K562 (cell line): ENCODE measurements around the gene LY6G6F. TPM values are rescaled to one million over a fixed set of nuclear protein-coding genes. Genes with fewer than 3 reads are reported as not detected.

Experiments
- ADNP ChIP-seq: fragments of 200-800 bp; sonication (Bioruptor generic); IDR thresholded peaks from 2 replicates; pipeline ENCODE4 v1.6.1; 2016; ENCODE audit warnings: missing genetic modification characterization, missing compliant biosample characterization
- BRD9 ChIP-seq: fragments of 450-650 bp; IDR thresholded peaks from 2 replicates; pipeline ENCODE4 v1.6.1; 2018; ENCODE audit warnings: low read depth; ENCODE audit not compliant: partially characterized antibody
- DIDO1 ChIP-seq: fragments of 450-650 bp; IDR thresholded peaks from 2 replicates; pipeline ENCODE4 v1.6.1; 2016; ENCODE audit warnings: low read depth, missing biosample characterization, missing genetic modification characterization
- HDAC1 ChIP-seq, 2 experiments: fragments of 450-650 bp; IDR thresholded peaks; 2 replicates each; pipeline ENCODE4 v1.6.1; 2016 to 2017; ENCODE audit warnings: inconsistent platforms in 1 of 2, mild to moderate bottlenecking in 1 of 2, moderate library complexity in 1 of 2
- MYC ChIP-seq, 2 experiments: fragments of 250-450 bp in 1 of 2; sonication (Bioruptor Pico) in 1 of 2; IDR thresholded peaks; 2 replicates each; pipeline versions ENCODE4 v1.5.1 to v1.6.1; 2012 to 2021; ENCODE audit warnings: low read depth in 2 of 2, borderline replicate concordance in 1 of 2, improper control_type of control experiment in 1 of 2, low read length in 1 of 2, mild to moderate bottlenecking in 1 of 2, moderate library complexity in 1 of 2
- OTX1 ChIP-seq: fragments of 450-650 bp; formaldehyde crosslinking; IDR thresholded peaks from 2 replicates; pipeline ENCODE4 v1.4.0; 2022; ENCODE audit warnings: mild to moderate bottlenecking
- POLR3A ChIP-seq: IDR thresholded peaks from 2 replicates; pipeline ENCODE4 v1.6.1; 2011; ENCODE audit warnings: borderline replicate concordance, mild to moderate bottlenecking, moderate library complexity; ENCODE audit not compliant: insufficient read length, insufficient read depth; ENCODE audit errors: extremely low read depth
- SIX5 ChIP-seq, 2 experiments: IDR thresholded peaks; 2 replicates each; pipeline ENCODE4 v1.6.1; 2011; ENCODE audit warnings: low read length in 2 of 2, borderline replicate concordance in 1 of 2, low read depth in 1 of 2, mild to moderate bottlenecking in 1 of 2, moderate library complexity in 1 of 2; ENCODE audit not compliant: insufficient read depth in 1 of 2
- SMARCB1 ChIP-seq: IDR thresholded peaks from 2 replicates; pipeline ENCODE4 v1.6.1; 2011; ENCODE audit warnings: improper control_type of control experiment, low read depth; ENCODE audit not compliant: insufficient read length
- SPI1 ChIP-seq: IDR thresholded peaks from 2 replicates; pipeline ENCODE4 v1.6.1; 2011; ENCODE audit warnings: low read depth, low read length, control low read depth, borderline replicate concordance
- SRSF7 ChIP-seq: fragments of 200-400 bp; formaldehyde crosslinking; optimal IDR thresholded peaks from 2 replicates; pipeline ENCODE3; 2017; ENCODE audit warnings: mild to moderate bottlenecking, low read depth, low read length
- U2AF1 ChIP-seq: fragments of 200-400 bp; formaldehyde crosslinking; optimal IDR thresholded peaks from 2 replicates; pipeline ENCODE3; 2017; ENCODE audit warnings: mild to moderate bottlenecking, low read depth, low read length, moderate library complexity
- WHSC1 ChIP-seq: IDR thresholded peaks from one replicate; pipeline ENCODE4 v1.6.1; 2012; ENCODE audit warnings: low read length, control low read depth, inconsistent platforms
- polyA plus RNA-seq, 8 experiments: library from polyadenylated mRNA; depleted of rRNA in 4 of 8; stranded (reverse) in 5 of 8; unstranded in 3 of 8; fragments of >200 nt; fragmentation: Nextera tagmentation in 2 of 8; fragmentation: Illumina TruSeq in 1 of 8; extraction: Ambion mirVana in 2 of 8; extraction: Trizol in 1 of 8; gene quantifications; 2 replicates each; pipeline versions ENCODE4 v1.2.1 to v1.2.3, GENCODE V29; 2011 to 2014; ENCODE audit warnings: inconsistent platforms in 1 of 8, missing spikeins in 1 of 8
- total RNA-seq, 7 experiments: library from RNA; depleted of rRNA in 6 of 7; stranded (reverse); fragments of >200 nt in 6 of 7; fragmentation: Illumina TruSeq in 2 of 7; extraction: Trizol in 2 of 7; gene quantifications; 2 replicates each; pipeline versions ENCODE4 v1.2.1 to v1.2.3, GENCODE V29; 2011 to 2021; ENCODE audit warnings: low replicate concordance in 1 of 7
- TF ChIP-seq, protein P1 (sequence below): fragments of 250-450 bp; sonication (Bioruptor Pico); IDR thresholded peaks from 2 replicates; pipeline ENCODE4 v1.8.0; 2021; ENCODE audit warnings: moderate library complexity, mild to moderate bottlenecking, inconsistent platforms
- TF ChIP-seq, protein P2 (sequence below): fragments of 250-450 bp; sonication (Bioruptor Pico); IDR thresholded peaks from 2 replicates; pipeline ENCODE4 v1.4.0; 2020; ENCODE audit warnings: mild to moderate bottlenecking
- TF ChIP-seq, protein P3 (sequence below): sonication (generic); formaldehyde crosslinking; IDR thresholded peaks from 2 replicates; pipeline ENCODE4 v1.5.0; 2020; ENCODE audit warnings: missing genetic modification reagents
- TF ChIP-seq, protein P4 (sequence below): fragments of 250-450 bp; sonication (Bioruptor Pico); IDR thresholded peaks from 2 replicates; pipeline ENCODE4 v1.5.0; 2020; ENCODE audit warnings: mild to moderate bottlenecking
- TF ChIP-seq, protein P5 (sequence below): fragments of 450-650 bp; IDR thresholded peaks from 2 replicates; pipeline ENCODE4 v1.6.1; 2016; ENCODE audit warnings: borderline replicate concordance

The LY6G6F gene
- total and polyA plus RNA-seq, 9 of the 15 experiments (the other 6 are each of a cell fraction or from before 2014, with no cell fraction given): 0.14 to 0.50 (median 0.28) TPM; not detected in 2

DNA sequence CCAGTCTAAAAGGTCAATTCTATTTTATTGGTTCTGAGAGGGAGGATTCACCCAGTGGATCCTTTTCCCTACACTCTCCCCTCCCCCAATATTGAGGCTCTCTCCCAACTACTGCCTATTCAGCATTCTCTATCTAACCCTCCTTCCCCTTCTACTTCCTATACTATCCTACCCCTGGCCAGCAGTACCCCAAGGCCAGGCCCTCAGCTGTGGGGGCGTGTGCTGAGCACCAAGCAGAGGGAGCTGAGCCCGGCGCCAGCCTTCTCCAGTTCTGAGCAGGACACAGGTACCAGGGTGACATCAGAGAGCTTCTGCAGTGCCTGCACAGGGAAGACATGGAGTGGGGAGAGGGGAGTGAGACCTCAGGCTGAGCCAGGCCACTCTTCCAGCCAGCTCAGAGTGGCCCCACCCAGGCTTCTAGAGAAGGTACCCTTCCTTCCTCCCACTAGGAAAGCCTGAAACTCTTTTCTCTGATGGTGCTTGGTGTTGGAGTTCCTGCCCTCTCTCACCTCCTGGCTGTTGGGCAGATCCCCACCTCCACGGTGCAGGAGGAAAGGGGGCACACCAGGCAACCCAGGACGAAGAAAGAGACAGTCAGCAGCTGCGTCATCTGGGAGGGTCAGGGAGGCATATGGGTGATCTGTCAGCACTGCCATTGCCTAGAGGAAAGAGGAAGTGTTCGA, 20.5 kb downstream of the LY6G6F start (continued):
- TF ChIP-seq, protein P1, sequence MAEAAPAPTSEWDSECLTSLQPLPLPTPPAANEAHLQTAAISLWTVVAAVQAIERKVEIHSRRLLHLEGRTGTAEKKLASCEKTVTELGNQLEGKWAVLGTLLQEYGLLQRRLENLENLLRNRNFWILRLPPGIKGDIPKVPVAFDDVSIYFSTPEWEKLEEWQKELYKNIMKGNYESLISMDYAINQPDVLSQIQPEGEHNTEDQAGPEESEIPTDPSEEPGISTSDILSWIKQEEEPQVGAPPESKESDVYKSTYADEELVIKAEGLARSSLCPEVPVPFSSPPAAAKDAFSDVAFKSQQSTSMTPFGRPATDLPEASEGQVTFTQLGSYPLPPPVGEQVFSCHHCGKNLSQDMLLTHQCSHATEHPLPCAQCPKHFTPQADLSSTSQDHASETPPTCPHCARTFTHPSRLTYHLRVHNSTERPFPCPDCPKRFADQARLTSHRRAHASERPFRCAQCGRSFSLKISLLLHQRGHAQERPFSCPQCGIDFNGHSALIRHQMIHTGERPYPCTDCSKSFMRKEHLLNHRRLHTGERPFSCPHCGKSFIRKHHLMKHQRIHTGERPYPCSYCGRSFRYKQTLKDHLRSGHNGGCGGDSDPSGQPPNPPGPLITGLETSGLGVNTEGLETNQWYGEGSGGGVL (CRISPR knock-in tag): no peak
- TF ChIP-seq WHSC1 (peak; percentile 12), SIX5 (IDR thresholded peaks at IDR 0.05; ENCODE audit: borderline replicate concordance in 1 of 2, insufficient read depth in 1 of 2, low read depth in 1 of 2, low read length in 2 of 2) (no peak), HDAC1 (IDR thresholded peaks at IDR 0.05) (peak in 1 of 2 experiments; percentile 13; a peak in 1 of 4 replicates), ADNP (no peak), POLR3A (no peak), MYC (IDR thresholded peaks at IDR 0.05; ENCODE audit: low read depth, low read length) (no peak), MYC (CRISPR knock-in tag; IDR thresholded peaks at IDR 0.05; ENCODE audit: borderline replicate concordance, low read depth) (peak; percentile 66; the same call in 1 of the 2 replicates), OTX1 (CRISPR knock-in tag) (peak; percentile 9; the same call in 1 of the 2 replicates), BRD9 (no peak), U2AF1 (no peak), SMARCB1 (no peak), DIDO1 (no peak), SRSF7 (no peak), SPI1 (peak; percentile 100)
- TF ChIP-seq, protein P2, sequence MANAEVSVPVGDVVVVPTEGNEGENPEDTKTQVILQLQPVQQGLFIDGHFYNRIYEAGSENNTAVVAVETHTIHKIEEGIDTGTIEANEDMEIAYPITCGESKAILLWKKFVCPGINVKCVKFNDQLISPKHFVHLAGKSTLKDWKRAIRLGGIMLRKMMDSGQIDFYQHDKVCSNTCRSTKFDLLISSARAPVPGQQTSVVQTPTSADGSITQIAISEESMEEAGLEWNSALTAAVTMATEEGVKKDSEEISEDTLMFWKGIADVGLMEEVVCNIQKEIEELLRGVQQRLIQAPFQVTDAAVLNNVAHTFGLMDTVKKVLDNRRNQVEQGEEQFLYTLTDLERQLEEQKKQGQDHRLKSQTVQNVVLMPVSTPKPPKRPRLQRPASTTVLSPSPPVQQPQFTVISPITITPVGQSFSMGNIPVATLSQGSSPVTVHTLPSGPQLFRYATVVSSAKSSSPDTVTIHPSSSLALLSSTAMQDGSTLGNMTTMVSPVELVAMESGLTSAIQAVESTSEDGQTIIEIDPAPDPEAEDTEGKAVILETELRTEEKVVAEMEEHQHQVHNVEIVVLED (CRISPR knock-in tag): 0 out of 2 replicates have a peak, but pooled peaks have one; percentile 11
- TF ChIP-seq, protein P3, sequence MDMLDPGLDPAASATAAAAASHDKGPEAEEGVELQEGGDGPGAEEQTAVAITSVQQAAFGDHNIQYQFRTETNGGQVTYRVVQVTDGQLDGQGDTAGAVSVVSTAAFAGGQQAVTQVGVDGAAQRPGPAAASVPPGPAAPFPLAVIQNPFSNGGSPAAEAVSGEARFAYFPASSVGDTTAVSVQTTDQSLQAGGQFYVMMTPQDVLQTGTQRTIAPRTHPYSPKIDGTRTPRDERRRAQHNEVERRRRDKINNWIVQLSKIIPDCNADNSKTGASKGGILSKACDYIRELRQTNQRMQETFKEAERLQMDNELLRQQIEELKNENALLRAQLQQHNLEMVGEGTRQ (CRISPR knock-in tag): no peak
- TF ChIP-seq, protein P4, sequence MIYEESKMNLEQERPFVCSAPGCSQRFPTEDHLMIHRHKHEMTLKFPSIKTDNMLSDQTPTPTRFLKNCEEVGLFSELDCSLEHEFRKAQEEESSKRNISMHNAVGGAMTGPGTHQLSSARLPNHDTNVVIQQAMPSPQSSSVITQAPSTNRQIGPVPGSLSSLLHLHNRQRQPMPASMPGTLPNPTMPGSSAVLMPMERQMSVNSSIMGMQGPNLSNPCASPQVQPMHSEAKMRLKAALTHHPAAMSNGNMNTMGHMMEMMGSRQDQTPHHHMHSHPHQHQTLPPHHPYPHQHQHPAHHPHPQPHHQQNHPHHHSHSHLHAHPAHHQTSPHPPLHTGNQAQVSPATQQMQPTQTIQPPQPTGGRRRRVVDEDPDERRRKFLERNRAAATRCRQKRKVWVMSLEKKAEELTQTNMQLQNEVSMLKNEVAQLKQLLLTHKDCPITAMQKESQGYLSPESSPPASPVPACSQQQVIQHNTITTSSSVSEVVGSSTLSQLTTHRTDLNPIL (CRISPR knock-in tag): no peak; the same call in 1 of the 2 replicates
- TF ChIP-seq, protein P5, sequence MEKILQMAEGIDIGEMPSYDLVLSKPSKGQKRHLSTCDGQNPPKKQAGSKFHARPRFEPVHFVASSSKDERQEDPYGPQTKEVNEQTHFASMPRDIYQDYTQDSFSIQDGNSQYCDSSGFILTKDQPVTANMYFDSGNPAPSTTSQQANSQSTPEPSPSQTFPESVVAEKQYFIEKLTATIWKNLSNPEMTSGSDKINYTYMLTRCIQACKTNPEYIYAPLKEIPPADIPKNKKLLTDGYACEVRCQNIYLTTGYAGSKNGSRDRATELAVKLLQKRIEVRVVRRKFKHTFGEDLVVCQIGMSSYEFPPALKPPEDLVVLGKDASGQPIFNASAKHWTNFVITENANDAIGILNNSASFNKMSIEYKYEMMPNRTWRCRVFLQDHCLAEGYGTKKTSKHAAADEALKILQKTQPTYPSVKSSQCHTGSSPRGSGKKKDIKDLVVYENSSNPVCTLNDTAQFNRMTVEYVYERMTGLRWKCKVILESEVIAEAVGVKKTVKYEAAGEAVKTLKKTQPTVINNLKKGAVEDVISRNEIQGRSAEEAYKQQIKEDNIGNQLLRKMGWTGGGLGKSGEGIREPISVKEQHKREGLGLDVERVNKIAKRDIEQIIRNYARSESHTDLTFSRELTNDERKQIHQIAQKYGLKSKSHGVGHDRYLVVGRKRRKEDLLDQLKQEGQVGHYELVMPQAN: no peak
